ENCODE measurements around the gene AMH.

The AMH gene

GRCh38 chr19:2221918-2222317 lies 27.2 kb upstream of the AMH start:
- no peak for FAIRE-seq

GRCh38 chr19:2223391-2223790 lies 25.7 kb upstream of the AMH start:
- FAIRE-seq = no peak

DNA sequence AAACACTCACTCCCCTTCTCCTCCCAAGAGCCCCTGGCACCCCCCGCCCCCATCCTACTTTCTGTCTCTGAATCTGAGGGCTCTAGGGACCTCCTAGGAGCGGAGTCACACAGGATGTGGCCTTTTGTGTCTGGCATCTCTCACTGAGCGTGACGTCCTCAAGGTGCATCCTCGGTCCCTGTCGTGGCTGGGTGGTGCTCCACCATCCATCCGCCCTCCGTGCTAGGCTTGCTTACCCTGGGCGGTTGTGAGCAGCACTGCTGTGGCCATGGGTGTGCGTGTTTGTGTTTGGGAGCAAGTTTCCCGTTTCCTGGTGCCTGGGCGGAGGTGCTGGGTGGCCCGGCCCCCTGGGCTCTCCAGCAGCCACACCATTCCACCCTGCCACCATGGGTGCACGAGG lies 25.2 kb upstream of the AMH start:
- no peak for FAIRE-seq

GRCh38 chr19:2224754-2225349 lies 24.3 kb upstream of the AMH start:
- no peak for FAIRE-seq

GRCh38 chr19:2225415-2226050 lies 23.6 kb upstream of the AMH start:
- no peak for FAIRE-seq

DNA sequence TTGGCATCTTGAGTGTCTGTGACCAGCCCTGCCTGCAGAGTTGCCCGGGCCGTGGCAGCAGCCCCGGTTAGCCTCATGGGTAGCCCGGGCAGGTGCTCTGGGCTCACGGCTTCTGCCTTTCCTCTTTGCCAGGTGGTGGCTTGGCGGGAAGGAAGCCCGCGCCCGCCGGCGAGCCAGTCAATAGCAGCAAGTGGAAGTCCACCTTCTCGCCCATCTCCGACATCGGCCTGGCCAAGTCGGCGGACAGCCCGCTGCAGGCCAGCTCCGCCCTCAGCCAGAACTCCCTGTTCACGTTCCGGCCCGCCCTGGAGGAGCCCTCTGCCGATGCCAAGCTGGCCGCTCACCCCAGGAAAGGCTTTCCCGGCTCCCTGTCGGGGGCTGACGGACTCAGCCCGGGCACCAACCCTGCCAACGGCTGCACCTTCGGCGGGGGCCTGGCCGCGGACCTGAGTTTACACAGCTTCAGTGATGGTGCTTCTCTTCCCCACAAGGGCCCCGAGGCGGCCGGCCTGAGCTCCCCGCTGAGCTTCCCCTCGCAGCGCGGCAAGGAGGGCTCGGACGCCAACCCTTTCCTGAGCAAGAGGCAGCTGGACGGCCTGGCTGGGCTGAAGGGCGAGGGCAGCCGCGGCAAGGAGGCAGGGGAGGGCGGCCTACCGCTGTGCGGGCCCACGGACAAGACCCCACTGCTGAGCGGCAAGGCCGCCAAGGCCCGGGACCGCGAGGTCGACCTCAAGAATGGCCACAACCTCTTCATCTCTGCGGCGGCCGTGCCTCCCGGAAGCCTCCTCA lies 22.9 kb upstream of the AMH start:
- FAIRE-seq = no peak

GRCh38 chr19:2226840-2227360 lies 22.2 kb upstream of the AMH start:
- no peak for FAIRE-seq

- no peak for FAIRE-seq
Measured at GRCh38 chr19:2227415-2228156, 21.5 kb upstream of the AMH start.

- no peak for FAIRE-seq
Measured at GRCh38 chr19:2228157-2229030, 20.7 kb upstream of the AMH start.

DNA sequence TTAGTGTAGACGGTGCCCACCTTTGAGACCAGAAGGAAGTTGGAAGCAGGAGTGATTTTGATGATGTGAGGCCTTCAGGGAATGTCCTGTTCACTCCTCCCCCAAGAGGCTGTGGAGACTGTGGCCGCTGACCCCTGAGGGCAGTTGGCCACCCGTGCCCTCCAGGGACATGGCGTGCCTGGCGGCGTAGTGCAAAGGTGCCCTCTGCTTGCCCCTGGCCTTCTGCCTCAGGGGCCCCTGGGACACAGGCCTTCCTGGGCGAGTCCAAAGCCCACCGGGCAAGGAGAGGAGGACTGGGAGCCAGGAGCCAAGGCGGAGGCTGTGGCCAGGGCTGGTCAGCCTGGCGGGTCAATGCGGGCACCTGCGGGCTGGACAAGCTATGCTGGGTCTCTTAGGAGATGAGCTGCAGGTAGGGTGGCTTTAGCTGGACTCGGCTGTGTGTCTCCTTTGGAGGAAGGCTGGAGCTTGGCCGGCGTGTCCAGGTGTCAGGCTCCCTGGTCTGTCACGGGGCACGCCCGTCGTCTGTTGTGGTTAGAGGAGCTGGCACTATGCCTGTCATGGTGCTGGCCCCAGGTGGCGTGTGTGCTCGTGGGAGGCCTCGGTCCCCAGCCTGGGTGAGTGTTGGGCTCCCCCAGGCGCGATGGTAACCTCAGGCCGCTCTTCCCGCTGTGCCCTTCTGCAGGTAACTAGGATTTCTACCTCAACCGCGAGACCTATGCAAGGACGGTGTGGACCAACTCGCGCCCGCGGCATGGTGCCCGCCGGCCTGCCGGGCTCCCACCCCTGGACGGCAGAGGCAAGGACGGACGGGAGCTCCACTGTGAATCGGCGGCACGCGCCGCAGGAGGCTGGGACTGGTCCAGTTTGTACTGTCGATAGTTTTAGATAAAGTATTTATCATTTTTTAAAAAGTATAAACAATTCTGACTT lies 19.8 kb upstream of the AMH start:
- no peak for FAIRE-seq

DNA sequence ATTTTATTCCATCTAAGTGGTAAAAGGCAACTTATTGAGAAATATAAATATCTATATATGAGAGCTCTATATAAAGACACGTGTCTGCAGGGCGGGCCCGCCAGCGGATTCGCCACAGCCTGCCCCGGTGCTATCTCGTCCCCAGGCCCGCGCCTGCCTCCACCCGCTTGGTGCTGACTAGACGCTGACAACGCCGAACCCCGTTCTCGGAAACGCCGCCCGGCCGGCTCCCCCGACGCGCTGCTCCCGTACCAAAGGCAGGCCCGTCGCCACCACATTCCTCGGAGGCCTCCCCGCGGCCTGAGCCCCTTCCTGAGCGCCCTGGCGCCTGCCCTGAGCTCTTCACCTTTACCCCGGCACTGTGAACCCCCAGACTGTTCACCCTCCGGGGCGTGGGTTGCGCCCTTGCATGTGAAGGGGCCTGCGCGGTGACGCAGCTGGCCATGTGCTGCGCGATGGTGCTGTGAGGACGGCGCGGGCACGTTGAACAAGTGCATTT lies 19.0 kb upstream of the AMH start:
- FAIRE-seq = no peak

- no peak for FAIRE-seq
Measured at GRCh38 chr19:2230807-2231533, 18.2 kb upstream of the AMH start.

GRCh38 chr19:2231621-2232221 lies 17.4 kb upstream of the AMH start:
- FAIRE-seq = no peak

DNA sequence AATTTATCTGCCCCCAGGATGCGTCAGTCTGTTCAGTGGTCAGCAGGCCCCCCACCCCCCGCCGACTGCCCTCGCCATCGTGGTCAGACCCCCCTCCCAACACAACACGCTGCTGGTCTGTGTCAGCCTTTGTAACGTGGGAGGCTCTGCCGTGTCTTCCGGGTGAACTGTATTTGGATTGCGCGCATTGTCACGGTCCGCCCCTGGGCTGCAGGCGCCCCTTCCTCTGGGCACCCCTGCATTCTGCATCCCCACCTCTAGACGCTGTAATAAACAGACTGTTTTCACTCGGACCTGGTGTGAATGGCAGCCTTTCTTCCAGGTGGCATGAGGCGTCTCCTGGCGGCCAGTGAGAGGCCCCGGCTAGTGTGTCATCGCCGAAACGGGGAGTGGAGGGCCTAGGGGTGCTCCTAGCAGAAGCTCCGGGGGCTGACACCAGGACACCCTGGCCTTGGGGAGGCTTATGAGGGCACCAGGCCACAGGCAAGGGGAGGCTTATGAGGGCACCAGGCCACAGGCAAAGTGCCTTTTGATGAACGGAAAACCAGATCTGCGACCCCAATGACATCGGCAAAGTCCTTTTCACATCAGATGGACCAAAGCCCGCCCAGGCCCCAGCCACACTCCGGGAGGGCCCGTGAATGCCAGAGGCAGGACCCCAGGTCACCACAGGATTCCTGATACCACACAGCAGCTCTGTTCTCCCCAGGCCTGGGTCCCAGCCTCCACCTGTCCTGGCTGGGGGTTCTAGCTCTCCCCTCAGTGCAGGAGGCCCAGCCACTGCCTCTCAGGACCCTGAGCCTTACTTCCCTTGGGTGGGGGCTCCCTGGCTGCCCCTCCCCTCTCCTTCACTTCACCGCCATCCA lies 16.6 kb upstream of the AMH start:
- FAIRE-seq = no peak

DNA sequence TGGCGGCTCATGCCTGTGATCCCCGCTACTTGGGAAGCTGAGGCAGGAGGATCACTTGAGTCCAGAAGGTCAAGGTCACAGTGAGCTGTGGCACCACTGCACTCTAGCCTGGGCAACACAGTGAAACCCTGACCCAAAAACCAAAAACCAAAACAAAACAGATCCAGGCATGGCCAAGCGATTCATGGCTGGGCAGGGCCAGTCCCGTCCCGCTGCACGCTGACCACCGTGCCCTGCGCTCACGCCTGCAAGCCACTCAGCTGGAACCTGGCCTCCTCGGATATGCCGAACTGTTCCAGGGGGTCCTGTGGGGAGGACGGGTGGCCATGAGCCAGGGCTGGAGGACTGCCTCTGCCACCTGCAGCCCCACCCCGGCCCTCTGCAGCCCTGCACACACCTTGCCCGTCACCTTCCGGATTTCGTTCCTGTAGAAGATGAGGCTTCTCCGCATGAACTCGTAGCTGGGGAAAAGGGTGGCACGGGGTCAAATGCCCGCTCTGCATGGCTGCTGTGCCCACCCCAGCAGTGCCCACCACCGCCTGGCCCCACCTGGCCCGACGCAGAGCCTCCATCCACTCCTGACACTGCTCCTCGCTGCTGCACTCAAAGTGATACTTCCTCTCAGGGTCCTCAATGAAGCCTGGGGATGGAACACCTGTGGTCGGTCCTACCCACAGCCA lies 15.4 kb upstream of the AMH start:
- no peak for FAIRE-seq

- FAIRE-seq = no peak
Measured at GRCh38 chr19:2234996-2235380, 14.1 kb upstream of the AMH start.

GRCh38 chr19:2235381-2236063 lies 13.6 kb upstream of the AMH start:
- no peak for FAIRE-seq

GRCh38 chr19:2236064-2236313 lies 13.1 kb upstream of the AMH start:
- no peak for FAIRE-seq
